ENCODE results near the gene GAS2L1.
"Not testable (repeated sequence)": the region's sequence is repeated elsewhere in the genome, so short reads cannot be mapped to it uniquely, and the experiment has no call there.

The GAS2L1 gene

DNA sequence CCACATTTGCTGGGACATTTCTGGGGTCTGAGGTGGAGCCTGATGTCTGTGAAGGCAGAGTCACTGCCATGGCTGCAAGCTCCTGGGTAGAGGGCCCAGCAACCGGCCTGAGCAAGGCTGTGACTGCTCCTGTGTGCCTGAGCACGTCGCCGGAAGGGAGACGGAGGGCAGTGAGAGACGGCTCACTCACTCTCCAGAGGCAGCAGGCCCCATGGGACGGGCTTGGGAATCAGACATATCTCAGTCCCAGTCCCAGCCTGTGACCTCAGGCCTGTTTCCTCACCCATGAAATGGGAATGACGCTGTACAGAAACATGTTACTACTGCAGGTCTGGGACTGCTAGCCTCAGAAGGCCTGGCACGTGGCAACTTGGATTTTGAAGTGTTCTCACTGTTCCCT, 45.4 kb downstream of the GAS2L1 start:
- Histone ChIP-seq H3K4me2 (ENCODE audit: low read length) (no peak overlapping the region), H3K27ac (no peak overlapping the region), H3K79me2 (no peaks in the 10 kb centered on the region), H2AFZ (no peak overlapping the region), H3K9me3 (ENCODE audit: control insufficient read depth, low read length) (no peaks in the 10 kb centered on the region), H3K9ac (no peak overlapping the region), H3K27me3 (ENCODE audit: control insufficient read depth, insufficient read depth, low read length) (no peaks in the 10 kb centered on the region), H3K4me1 (no peaks in the 10 kb centered on the region), H3K4me3 (ENCODE audit: low read depth, low read length) (no peak overlapping the region), H3K36me3 (ENCODE audit: control insufficient read depth, insufficient read depth, low read length) (no peaks in the 10 kb centered on the region)
- TF ChIP-seq CTCF (IDR thresholded peaks at IDR 0.05): no peak

DNA sequence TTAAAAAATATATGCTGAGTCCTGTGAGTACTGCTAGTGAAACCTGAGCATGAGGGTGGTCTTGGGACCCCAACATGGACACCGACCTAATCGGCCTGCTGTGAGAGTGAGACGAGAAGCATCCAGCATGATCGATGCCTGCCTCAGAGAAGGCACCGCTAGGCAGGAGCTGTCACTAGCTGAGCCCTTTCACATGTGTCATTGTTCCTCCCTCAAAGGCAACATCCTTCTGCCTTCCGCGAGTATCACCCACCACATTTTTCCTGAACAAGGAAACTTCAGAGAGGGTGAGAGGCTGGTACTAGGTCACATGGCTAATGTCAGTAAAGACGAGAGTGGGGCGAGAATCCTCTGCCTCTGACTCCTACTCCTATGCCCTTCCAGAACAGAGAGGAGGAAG, 46.3 kb downstream of the GAS2L1 start:
- no peak overlapping the region for H3K4me3 ChIP-seq (ENCODE audit: low read depth, low read length)
- H2AFZ ChIP-seq: no peak overlapping the region
- no peak overlapping the region for H3K4me2 ChIP-seq (ENCODE audit: low read length)
- no peaks in the 10 kb centered on the region for H3K27me3 ChIP-seq (ENCODE audit: control insufficient read depth, insufficient read depth, low read length)
- no peaks in the 10 kb centered on the region for H3K9me3 ChIP-seq (ENCODE audit: control insufficient read depth, low read length)
- no peak overlapping the region for H3K9ac ChIP-seq
- H3K4me1 ChIP-seq: no peaks in the 10 kb centered on the region
- H3K36me3 ChIP-seq (ENCODE audit: control insufficient read depth, insufficient read depth, low read length): no peaks in the 10 kb centered on the region
- H3K27ac ChIP-seq: no peak overlapping the region
- no peaks in the 10 kb centered on the region for H3K79me2 ChIP-seq
- TF ChIP-seq CTCF (IDR thresholded peaks at IDR 0.05): no peak

GRCh38 chr22:29353286-29353685, 46.8 kb downstream of the GAS2L1 start:
- H3K27ac ChIP-seq: no peak overlapping the region

DNA sequence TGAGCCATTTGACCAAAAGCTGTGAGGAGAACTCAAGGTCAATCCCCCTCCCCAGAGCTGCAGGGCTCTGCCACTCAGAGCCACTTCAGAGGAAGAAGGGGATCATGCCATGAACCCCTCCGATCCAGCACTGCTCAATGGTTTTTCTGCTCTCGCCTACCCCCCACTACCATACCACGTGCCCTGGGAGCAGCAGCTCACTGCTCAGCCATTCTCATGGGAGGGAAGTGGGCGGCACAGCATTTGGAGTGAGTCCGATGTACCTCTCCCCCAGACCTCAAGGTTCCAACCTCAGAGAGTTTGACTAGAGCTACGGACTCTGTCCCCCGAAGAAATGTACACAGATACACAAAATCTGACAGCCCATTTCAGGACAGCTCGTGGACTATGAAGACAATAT, 47.4 kb downstream of the GAS2L1 start:
- Histone ChIP-seq H3K36me3 (ENCODE audit: control insufficient read depth, insufficient read depth, low read length) (no peaks in the 10 kb centered on the region), H3K4me2 (ENCODE audit: low read length) (no peak overlapping the region), H3K4me3 (ENCODE audit: low read depth, low read length) (no peak overlapping the region), H3K9me3 (ENCODE audit: control insufficient read depth, low read length) (no peaks in the 10 kb centered on the region), H3K27me3 (ENCODE audit: control insufficient read depth, insufficient read depth, low read length) (no peaks in the 10 kb centered on the region), H3K4me1 (no peaks in the 10 kb centered on the region), H3K27ac (no peak overlapping the region), H3K79me2 (no peaks in the 10 kb centered on the region), H2AFZ (no peak overlapping the region), H3K9ac (no peak overlapping the region)
- TF ChIP-seq CTCF (IDR thresholded peaks at IDR 0.05): no peak

More at GRCh38 chr22:29353286-29353685, 46.8 kb downstream of the GAS2L1 start:
- H3K4me3 ChIP-seq (ENCODE audit: low read depth, low read length): no peak overlapping the region
- no peaks in the 10 kb centered on the region for H3K79me2 ChIP-seq
- H3K9ac ChIP-seq: no peak overlapping the region
- TF ChIP-seq CTCF (IDR thresholded peaks at IDR 0.05): no peak
- H3K4me1 ChIP-seq: no peaks in the 10 kb centered on the region
- H3K36me3 ChIP-seq (ENCODE audit: control insufficient read depth, insufficient read depth, low read length): no peaks in the 10 kb centered on the region
- H2AFZ ChIP-seq: no peak overlapping the region
- H3K9me3 ChIP-seq (ENCODE audit: control insufficient read depth, low read length): no peaks in the 10 kb centered on the region
- H3K4me2 ChIP-seq (ENCODE audit: low read length): no peak overlapping the region
- H3K27me3 ChIP-seq (ENCODE audit: control insufficient read depth, insufficient read depth, low read length): no peaks in the 10 kb centered on the region

- H3K4me1 ChIP-seq; H3K36me3 ChIP-seq (ENCODE audit: control insufficient read depth, insufficient read depth, low read length); H3K27ac ChIP-seq; H3K4me3 ChIP-seq (ENCODE audit: low read depth, low read length); H3K27me3 ChIP-seq (ENCODE audit: control insufficient read depth, insufficient read depth, low read length); H3K4me2 ChIP-seq (ENCODE audit: low read length); H3K9me3 ChIP-seq (ENCODE audit: control insufficient read depth, low read length); H3K9ac ChIP-seq; H2AFZ ChIP-seq; H3K79me2 ChIP-seq: not testable (repeated sequence)
Measured at GRCh38 chr22:29357193-29357890, 50.9 kb downstream of the GAS2L1 start.
